ENCODE results near the gene TSPAN11. TPM values are rescaled to one million over a fixed set of nuclear protein-coding genes. Genes with fewer than 3 reads are reported as not detected.

The TSPAN11 gene
- total and polyA plus RNA-seq, 2 donors (not counting 3 experiments of a cell fraction or from before 2014, with no cell fraction given) = 2.1 to 3.9 TPM

DNA sequence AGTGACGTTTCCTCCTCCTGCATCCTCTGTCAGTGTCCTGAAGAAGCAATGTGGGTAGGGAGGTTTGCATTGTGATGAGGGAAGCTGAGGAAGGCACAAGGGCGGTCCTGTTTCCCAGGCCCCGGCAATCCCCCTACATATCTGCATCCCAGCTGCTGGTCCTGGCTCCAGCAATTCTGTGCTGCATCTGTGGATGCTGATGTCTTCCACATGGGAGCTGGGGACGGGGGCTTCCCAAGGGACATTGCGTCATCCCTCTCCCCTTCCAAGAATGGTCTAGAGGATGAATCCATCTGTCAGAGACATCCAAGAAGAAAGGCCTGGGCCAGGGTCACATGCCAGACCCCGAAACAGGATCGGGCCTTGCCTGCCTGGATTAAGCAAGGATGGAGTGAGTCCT is 52.1 kb downstream of the TSPAN11 start:
- Histone ChIP-seq H3K36me3 (ENCODE audit: control insufficient read depth in 2 of 2, extremely low read depth in 1 of 2, insufficient read depth in 2 of 2, low read length in 2 of 2) (no peaks in the 10 kb centered on the region), H4K20me1 (replicated peaks; ENCODE audit: control insufficient read depth, extremely low read depth, insufficient read depth, low read length) (no peaks in the 10 kb centered on the region), H3K79me2 (ENCODE audit: control insufficient read depth, insufficient read depth, low read length) (no peaks in the 10 kb centered on the region), H3K9me1 (replicated peaks; ENCODE audit: control insufficient read depth, extremely low read depth, insufficient read depth, low read length) (no peaks in the 10 kb centered on the region), H3K4me3 (replicated peaks in 1 of 3; ENCODE audit: insufficient read depth in 1 of 3, low read depth in 1 of 3, low read length in 3 of 3) (no peak overlapping the region), H3K9me3 (replicated peaks; ENCODE audit: control insufficient read depth, insufficient read depth, low read length) (no peaks in the 10 kb centered on the region), H3K4me1 (ENCODE audit: control insufficient read depth, extremely low read depth, insufficient read depth, low read length) (no peaks in the 10 kb centered on the region), H3K4me2 (ENCODE audit: insufficient read depth, low read length) (no peak overlapping the region), H2AFZ (ENCODE audit: low read depth, low read length) (no peak overlapping the region), H3K27ac (ENCODE audit: insufficient read depth, low read depth, low read length) (no peak overlapping the region), H3K27me3 (ENCODE audit: control insufficient read depth in 2 of 2, insufficient read depth in 2 of 2, low read length in 2 of 2) (no peaks in the 10 kb centered on the region), H3K9ac (replicated peaks; ENCODE audit: extremely low read depth, insufficient read depth, low read length) (no peak overlapping the region)
- FAIRE-seq (no peak), DNase-seq (ENCODE audit: low read depth, low spot score) (no peak)
- POLR2A ChIA-PET = no interaction called here
- dilution Hi-C loops (cut with MboI; ENCODE audit: extremely low pct_ligation_motif_present, low sequenced_read_pairs) (no loop called here), intact Hi-C loops (cut with micrococcal nuclease) (no loop called here)
- no TSS peak for BruUV-seq (replicated peaks)
- TF ChIP-seq MYC (IDR thresholded peaks at IDR 0.05; ENCODE audit: low read depth, low read length) = no peak
- TF ChIP-seq, protein P1, sequence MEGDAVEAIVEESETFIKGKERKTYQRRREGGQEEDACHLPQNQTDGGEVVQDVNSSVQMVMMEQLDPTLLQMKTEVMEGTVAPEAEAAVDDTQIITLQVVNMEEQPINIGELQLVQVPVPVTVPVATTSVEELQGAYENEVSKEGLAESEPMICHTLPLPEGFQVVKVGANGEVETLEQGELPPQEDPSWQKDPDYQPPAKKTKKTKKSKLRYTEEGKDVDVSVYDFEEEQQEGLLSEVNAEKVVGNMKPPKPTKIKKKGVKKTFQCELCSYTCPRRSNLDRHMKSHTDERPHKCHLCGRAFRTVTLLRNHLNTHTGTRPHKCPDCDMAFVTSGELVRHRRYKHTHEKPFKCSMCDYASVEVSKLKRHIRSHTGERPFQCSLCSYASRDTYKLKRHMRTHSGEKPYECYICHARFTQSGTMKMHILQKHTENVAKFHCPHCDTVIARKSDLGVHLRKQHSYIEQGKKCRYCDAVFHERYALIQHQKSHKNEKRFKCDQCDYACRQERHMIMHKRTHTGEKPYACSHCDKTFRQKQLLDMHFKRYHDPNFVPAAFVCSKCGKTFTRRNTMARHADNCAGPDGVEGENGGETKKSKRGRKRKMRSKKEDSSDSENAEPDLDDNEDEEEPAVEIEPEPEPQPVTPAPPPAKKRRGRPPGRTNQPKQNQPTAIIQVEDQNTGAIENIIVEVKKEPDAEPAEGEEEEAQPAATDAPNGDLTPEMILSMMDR (IDR thresholded peaks at IDR 0.05; ENCODE audit: extremely low read depth in 1 of 2, insufficient read depth in 1 of 2, low read depth in 1 of 2, low read length in 2 of 2) = no peak
- TF ChIP-seq, protein P2, sequence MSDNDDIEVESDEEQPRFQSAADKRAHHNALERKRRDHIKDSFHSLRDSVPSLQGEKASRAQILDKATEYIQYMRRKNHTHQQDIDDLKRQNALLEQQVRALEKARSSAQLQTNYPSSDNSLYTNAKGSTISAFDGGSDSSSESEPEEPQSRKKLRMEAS (IDR thresholded peaks at IDR 0.05; ENCODE audit: insufficient read depth, insufficient read length) = no peak
- TF ChIP-seq POLR2AphosphoS5 (IDR thresholded peaks at IDR 0.05; ENCODE audit: insufficient read depth, low read depth, low read length) = no peak
- TF ChIP-seq JUN (IDR thresholded peaks at IDR 0.05; ENCODE audit: borderline replicate concordance, insufficient read depth, insufficient read length, low read depth) = no peak
- no peak for TF ChIP-seq POLR2A (IDR thresholded peaks at IDR 0.05; ENCODE audit: low read depth, low read length)
- no peak for TF ChIP-seq FOS (IDR thresholded peaks at IDR 0.05; ENCODE audit: borderline replicate concordance, insufficient read depth, low read length)
- no peak for TF ChIP-seq EZH2 (IDR thresholded peaks at IDR 0.05; ENCODE audit: borderline replicate concordance, low read depth, low read length, severe bottlenecking)
- TF ChIP-seq GATA2 (IDR thresholded peaks at IDR 0.05; ENCODE audit: insufficient read depth, insufficient read length, low read depth, low read length) = no peak
- CTCF ChIA-PET = no interaction called here
